ENCODE measurements around the gene DNAH7.

GRCh38 chr2:195871326-195871725, 197.3 kb downstream of the DNAH7 start:
- TF ChIP-seq EP300 (IDR thresholded peaks at IDR 0.05; ENCODE audit: borderline replicate concordance in 1 of 2, low read depth in 2 of 2, low read length in 2 of 2), result no peak
- no peak for TF ChIP-seq CHD2 (IDR thresholded peaks at IDR 0.05; ENCODE audit: low read length)
- TF ChIP-seq HDAC2 (IDR thresholded peaks at IDR 0.05; ENCODE audit: borderline replicate concordance in 1 of 2, low read depth in 2 of 2, low read length in 2 of 2), result no peak
- TF ChIP-seq CTCF (IDR thresholded peaks at IDR 0.05; ENCODE audit: control extremely low read depth in 1 of 3, insufficient read depth in 1 of 3, low read depth in 1 of 3, low read length in 3 of 3), result no peak
- TF ChIP-seq USF2 (IDR thresholded peaks at IDR 0.05; ENCODE audit: low read length), result no peak
